ENCODE data around the gene STXBP1.
A peak's percentile ranks its signal among the peaks of the same experiment; 100 is the strongest.
"Not testable (repeated sequence)": the region's sequence is repeated elsewhere in the genome, so short reads cannot be mapped to it uniquely, and the experiment has no call there.

Gene STXBP1

GRCh38 chr9:127578627-127578951 lies 33.5 kb upstream of the STXBP1 start:
- no peak for DNase-seq

GRCh38 chr9:127578952-127579853 lies 32.9 kb upstream of the STXBP1 start:
- DNase-seq, result peak; percentile 87

DNA sequence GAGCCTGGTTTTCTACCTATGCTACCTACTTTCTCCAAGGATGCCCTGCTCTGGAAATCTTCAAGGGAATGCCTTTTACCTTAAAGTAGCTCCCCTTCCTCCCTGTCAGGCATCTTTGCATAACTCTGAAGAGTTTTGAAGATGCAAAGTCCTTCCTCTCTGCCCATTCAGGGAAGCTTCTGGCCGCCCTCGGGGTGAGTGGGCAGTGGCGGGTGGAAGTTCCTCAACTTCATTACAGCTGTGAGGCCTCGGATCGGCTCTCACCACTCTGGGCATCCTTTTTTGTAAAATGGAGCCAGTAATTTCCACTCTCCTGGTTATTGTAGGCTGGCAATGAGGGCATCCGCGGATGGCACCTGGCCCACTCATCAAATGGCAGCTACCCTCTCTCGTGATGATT lies 31.7 kb upstream of the STXBP1 start:
- no peak for DNase-seq

DNA sequence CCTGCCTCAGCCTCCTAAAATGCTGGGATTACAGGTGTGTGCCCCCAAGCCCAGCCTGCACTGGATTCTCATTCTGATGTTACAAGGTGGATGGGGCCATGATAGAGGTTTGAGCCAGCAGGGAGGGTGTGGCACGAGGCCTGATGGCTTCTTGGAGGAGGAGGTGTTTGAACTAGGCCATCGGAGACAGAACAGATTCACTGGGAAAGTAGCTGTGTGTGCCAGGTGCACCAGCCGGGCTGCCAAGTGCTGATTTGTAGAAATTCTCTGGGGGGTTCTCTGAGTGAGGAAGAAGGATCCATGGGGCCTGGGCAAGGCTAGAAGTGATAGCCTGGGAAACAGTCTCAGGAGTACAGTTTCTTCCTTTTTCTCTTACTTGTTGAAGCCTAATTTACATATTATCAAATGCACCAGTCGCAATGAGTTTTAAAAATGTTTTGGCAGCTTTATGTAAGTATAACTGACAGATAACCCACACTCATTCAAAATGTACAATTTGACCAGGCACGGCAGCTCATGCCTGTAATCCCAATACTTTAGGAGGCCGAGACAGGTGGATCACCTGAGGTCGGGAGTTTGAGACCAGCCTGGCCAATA lies 31.1 kb upstream of the STXBP1 start:
- DNase-seq, result no peak

- not testable (repeated sequence) for DNase-seq
Observed at GRCh38 chr9:127584474-127584805, 27.6 kb upstream of the STXBP1 start.

GRCh38 chr9:127585161-127585819 lies 26.8 kb upstream of the STXBP1 start:
- DNase-seq, result no peak

- DNase-seq, result no peak
Observed at GRCh38 chr9:127586096-127586495, 26.0 kb upstream of the STXBP1 start.

GRCh38 chr9:127586537-127586936 lies 25.5 kb upstream of the STXBP1 start:
- peak; percentile 79 for DNase-seq

DNA sequence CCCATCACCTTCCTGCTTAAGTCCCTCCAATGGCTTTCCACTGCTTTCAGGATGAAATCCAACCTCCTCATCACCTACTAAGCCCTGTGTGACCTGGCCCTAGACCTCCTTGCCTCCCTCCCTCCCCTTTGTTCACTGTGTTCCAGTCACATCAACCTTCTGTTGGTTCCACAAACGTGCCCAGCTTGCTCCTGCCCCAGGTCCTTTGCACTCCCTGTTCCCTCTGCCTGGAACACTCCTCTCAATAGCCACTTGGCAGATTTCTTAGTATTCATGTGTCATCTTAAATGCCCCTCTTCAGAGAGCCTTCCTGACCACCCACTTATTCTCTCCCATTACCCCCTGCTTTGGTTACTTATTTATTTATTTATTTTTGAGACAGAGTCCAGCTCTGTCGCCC lies 24.1 kb upstream of the STXBP1 start:
- DNase-seq, result no peak

DNA sequence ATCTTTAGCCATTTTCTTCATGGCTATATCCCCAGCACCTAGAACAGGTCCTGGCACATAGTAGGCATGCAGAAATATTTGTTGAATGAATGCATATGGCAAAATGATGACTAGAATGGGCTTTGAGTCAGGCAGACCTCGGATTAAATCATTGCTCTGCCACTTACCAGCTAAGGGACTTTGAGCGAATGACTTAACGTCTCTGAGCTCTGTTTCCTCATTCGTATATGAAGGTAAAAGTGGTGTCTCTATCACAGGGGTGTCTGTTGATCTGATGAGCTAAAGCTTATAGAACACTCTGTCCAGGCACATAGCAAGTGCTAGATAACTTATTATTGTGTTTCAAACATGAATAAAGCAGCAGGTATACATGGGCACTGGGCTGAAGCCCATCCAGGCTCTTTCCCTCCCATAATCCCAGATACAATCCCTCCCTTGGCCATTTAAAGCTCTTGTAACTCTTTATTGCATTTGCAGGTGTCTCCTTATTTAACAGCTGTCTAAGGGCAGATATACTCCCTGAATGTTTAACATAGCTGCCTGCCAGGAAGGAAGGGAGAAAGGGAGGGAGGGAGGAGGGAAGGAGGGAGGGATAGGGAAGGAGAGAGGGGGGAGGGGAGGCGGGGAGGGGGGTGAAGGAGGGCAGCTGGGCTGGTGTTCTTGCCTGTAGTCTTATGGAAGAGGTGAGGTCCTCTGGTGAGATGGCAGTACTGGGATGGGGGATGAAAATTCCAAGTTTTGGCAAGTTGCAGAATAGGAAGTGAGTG lies 23.2 kb upstream of the STXBP1 start:
- DNase-seq, result no peak

DNA sequence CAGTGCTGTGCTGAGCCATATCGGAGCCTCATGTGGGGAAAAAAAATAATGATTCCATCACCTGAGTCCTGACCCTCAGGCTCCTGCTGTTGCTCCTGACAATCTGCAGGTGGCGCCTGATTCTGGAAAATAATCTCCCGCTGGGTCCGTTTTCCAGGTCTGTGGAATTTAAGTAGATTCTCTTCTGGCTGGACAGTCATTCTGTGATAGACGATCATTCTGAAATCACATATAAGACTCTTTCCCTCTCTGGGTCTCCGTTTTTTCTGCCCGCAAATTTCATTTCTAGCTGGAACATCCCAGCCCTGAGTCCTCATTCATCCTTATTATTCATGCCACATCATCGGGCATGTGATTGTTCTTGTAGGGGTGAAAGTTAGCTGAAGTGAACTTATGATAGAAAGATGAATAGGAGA lies 22.1 kb upstream of the STXBP1 start:
- no peak for DNase-seq

DNA sequence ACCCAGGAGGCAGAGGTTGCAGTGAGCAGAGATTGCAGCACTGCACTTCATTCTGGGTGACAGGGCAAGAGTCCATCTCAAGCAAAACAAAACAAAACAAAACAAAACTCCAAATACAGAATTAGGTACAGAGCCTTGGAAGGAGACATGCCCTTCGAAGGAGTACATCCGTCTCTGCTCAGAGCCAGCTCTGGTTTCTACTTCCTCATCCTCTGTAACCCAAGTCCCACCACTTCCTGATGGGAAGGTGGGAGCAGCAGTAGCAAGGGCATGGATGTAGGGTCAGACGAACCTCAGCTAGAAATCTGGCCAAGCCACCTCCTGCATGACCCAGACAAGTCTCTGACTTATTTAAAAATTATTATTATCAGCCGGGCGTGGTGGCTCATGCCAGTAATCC lies 16.5 kb upstream of the STXBP1 start:
- no peak for DNase-seq

- no peak for DNase-seq
Observed at GRCh38 chr9:127598839-127599549, 13.1 kb upstream of the STXBP1 start.

- DNase-seq, result no peak
Observed at GRCh38 chr9:127599550-127599891, 12.6 kb upstream of the STXBP1 start.

DNA sequence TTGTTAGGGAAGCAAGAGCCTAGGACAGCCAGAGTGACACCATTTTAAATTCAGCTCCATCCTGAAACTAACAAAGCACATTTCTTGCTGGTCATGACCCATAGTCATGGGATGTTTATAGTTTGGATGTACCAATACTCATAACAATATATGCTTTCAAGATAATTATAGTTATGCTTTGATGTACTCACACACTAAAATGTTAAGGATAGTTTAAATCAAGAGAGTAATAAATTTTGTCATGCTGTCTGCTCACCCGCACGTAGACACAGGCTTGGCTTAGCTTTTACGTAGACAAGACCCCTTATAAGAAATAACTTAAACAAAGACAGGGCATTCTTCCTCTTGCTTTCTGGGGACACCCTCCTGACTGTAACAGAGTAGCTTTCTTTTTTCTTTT lies 8.9 kb upstream of the STXBP1 start:
- DNase-seq, result no peak

- DNase-seq, result no peak
Observed at GRCh38 chr9:127606043-127606442, 6.0 kb upstream of the STXBP1 start.

DNA sequence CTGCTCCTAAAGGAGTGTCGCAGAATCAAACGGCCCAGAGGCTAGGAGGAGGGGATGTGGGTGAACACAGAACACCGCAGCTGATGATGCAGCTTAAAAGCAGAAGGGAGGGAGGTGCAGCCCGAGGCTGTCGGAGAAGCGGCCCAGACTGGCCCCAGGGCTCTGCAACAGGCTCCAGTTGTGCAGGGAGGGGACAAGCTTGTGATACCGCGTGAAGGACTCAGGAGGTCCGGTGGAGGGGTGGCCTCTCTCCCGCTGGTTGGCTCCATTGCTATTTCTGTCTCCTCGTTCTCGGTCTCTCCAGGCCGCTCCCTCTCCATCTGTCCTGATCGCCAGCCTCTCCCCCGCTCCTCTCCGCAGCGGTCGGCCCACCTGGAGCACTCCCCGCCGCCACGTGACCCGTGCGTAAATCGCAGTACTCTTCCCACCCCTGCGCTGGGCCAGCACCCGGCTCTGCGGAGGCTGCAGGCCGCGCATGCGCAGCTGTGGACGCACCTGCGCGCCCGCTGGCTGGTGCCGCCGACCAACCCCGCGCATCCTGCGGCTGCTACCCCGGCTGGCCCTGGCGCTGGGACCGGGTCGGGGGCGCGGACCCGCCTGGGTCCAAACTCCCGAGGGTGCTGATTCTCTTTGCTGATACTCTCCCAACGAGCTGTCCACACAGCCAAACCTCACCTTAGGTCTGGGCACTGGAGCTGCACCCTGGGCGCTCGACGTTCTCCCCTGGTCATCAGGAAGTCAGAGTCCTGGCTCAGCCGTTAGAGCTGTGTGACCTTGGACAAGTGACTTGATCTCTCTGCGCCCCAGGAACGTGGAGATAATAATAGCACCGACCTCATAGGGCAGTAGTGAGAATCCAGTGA lies 3.7 kb upstream of the STXBP1 start:
- peak; percentile 89 for DNase-seq

- DNase-seq, result no peak
Observed at GRCh38 chr9:127611603-127611898, 526 bp upstream of the STXBP1 start.

DNA sequence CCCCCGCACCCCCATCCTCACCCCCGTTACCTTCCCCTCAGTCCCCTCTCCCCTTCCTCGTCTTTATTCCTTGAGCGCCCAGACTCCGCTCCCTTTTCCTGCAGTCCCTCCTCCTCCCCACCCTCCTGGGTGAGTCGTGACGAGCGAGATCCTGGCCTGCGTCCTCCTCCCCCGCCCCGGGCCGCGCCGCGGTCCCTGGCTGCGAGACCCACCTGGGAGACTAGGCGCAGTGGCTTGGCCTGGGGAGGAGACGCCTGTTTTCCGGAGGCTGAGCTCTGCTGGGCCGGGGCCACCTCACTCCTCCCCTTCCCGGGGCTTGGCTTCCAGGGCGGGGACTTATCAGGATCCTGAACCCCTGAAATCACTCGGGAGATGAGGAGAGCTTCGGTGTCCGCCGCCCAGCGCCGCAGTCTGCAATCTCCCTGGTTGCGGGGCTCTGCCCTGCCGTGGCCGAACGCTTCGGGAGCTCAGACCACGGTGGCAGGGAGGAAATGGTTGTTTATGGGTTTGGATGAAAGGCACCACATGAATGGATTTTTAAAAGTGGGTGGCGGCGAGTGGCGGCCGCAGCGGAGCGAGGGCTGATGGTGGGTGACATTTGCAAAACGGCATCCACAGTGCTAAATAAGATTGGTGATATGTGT lies 984 bp downstream of the STXBP1 start:
- DNase-seq, result peak; percentile 74

DNA sequence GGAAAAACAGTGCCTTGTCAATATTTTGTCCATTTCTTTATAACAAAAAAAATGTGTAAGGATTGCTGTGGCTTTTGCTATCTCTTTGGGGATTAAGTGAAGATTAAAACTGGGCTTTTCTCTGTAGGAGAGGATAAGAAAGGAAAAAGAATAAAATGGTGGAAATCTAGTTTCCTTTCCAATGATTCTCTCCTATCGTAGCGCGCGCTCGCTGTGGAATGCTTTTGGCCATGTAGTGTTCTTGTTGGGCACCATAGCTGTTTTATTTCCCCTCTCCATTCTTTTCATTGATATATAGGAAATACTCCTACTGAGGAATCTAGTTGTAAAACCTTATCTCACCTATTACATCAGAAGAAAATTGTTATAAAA lies 1.5 kb downstream of the STXBP1 start:
- DNase-seq, result no peak

- no peak for DNase-seq
Observed at GRCh38 chr9:127614961-127615360, 2.9 kb downstream of the STXBP1 start.

Measured in activated CD8-positive, alpha-beta memory T cell treated with anti-CD3 and anti-CD28 coated beads for 24 hours (primary cell).